Activated CD4-positive, alpha-beta T cell treated with anti-CD3 and anti-CD28 coated beads for 36 hours (primary cell): ENCODE data around the gene SLC39A11. TPM values are rescaled to one million over a fixed set of nuclear protein-coding genes. Genes with fewer than 3 reads are reported as not detected.

Experiments used
- ATAC-seq: fragments of 200-7000 bp; cut with Tn5 transposase; one replicate; pipeline ENCODE4 v1.10.0; 2021; ENCODE audit warnings: mild to moderate bottlenecking, moderate library complexity
- CTCF ChIA-PET: fragments of 350-600 bp; sonication (Branson Sonifier 250); formaldehyde crosslinking; loops from one replicate; lab custom pipeline; 2021; ENCODE audit warnings: antibody characterized with exemption; lab: Charles Lee
- POLR2A ChIA-PET: fragments of 350-600 bp; sonication (Branson Sonifier 250); formaldehyde crosslinking; loops from one replicate; lab custom pipeline; 2021; ENCODE audit warnings: antibody characterized with exemption, inconsistent platforms; lab: Charles Lee
- DNase-seq: peaks from one replicate; pipeline ENCODE4 v3.0.0-alpha.2; 2020
- H3K27ac Mint-ChIP-seq: one replicate; pipeline ENCODE4 v1.8.0; 2021; ENCODE audit warnings: mixed read lengths
- H3K27me3 Mint-ChIP-seq: one replicate; pipeline ENCODE4 v1.8.0; 2021; ENCODE audit warnings: mixed read lengths
- H3K36me3 Mint-ChIP-seq: one replicate; pipeline ENCODE4 v1.8.0; 2021; ENCODE audit warnings: low read depth, mixed read lengths
- H3K4me1 Mint-ChIP-seq: one replicate; pipeline ENCODE4 v1.8.0; 2021; ENCODE audit warnings: mixed read lengths
- H3K4me3 Mint-ChIP-seq: one replicate; pipeline ENCODE4 v1.8.0; 2021; ENCODE audit warnings: mild to moderate bottlenecking, moderate library complexity, mixed read lengths
- H3K9me3 Mint-ChIP-seq: one replicate; pipeline ENCODE4 v1.8.0; 2021; ENCODE audit warnings: low read depth, mixed read lengths
- intact Hi-C, 2 experiments: fragments of 100-400 bp; cut with DNase I in 1 of 2; cut with micrococcal nuclease in 1 of 2; formaldehyde crosslinking; loops; one replicate each; pipeline versions ENCODE4 v1.14.2 to v1.15.1; 2022 to 2024; cut with DNase I, micrococcal nuclease
- total RNA-seq, 2 experiments: library from RNA; stranded (reverse); gene quantifications; one replicate each; pipeline ENCODE4 v1.2.3, GENCODE V29; 2021

The SLC39A11 gene
- total RNA-seq, 2 experiments from 2014 or later = 12.5 to 17.2 TPM

DNA sequence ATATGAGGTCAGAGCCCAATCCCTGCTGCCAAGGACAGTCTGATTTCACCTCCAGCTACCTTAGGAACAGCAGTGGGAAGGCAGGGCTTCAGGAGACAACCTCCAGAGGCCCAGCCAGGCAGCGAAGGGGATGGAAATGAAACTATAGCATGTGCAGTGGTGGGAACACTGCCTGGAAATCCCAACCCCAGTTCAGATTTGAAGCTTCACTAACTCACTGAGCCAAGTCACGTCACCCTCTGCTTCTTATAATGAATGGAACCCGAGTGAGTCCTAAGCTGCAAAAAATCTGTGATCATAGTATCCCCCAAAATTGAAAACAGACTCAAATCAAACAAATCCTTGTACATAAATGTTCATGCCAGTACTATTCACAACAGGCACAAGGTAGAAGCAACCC lies 36.0 kb upstream of the SLC39A11 start:
- Mint-ChIP-seq H3K4me1 (no peaks in the 10 kb centered on the region), H3K9me3 (no peaks in the 10 kb centered on the region), H3K36me3 (no peaks in the 10 kb centered on the region), H3K27ac (no peak overlapping the region), H3K27me3 (no peaks in the 10 kb centered on the region), H3K4me3 (no peak overlapping the region)
- intact Hi-C loops = no loop called here
- CTCF ChIA-PET = interaction anchor here (0.6 kb wide), 1 partner anchor 242 kb away, joined by 3 read pairs; no protein-coding TSS in a partner anchor
- ATAC-seq (no peak), DNase-seq (no peak)
- POLR2A ChIA-PET = no interaction called here

DNA sequence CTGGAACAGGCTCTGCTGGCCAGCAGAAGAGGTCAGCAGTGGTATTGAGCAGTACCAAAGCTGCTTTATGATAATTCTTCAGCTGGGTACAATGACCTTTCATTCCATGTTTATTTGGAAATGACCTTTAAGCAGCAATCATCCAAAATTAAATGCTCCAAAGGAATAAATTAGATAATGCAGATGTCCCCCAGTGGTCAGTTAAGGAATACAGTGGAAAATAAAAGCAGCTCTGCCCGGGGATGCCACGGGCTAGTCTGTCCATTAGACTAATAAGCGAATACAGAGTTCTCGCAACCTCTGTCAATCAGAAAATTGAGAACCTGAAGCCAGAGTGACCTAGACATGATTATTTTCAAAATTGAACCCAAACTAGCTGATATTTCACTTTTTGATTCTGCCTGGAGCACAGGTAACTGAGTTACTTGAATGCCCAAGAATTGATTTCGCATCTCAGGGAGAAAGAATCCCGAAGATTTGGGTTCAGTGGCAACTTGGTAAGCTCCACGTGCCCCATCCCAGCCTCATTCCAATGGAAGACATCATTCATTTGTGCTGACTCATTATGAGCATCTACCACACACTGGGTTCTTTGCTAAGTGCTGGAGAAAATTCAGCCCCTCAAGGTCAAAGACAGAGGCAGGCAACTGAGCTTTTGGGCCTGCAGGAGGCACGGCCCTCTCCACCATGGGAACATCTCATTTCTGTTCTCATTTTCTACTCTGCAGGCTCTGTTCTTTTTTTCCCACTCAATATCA lies 34.4 kb upstream of the SLC39A11 start:
- ATAC-seq (no peak), DNase-seq (no peak)
- no peak overlapping the region for H3K4me3 Mint-ChIP-seq
- no peaks in the 10 kb centered on the region for H3K9me3 Mint-ChIP-seq
- ChIA-PET POLR2A (no interaction called here), CTCF (interaction anchor here (0.8 kb wide), 1 partner anchor 53 kb away, joined by 4 read pairs; no protein-coding TSS in a partner anchor)
- intact Hi-C loops = no loop called here
- no peak overlapping the region for H3K27ac Mint-ChIP-seq
- H3K4me1 Mint-ChIP-seq = no peaks in the 10 kb centered on the region
- no peaks in the 10 kb centered on the region for H3K36me3 Mint-ChIP-seq
- no peaks in the 10 kb centered on the region for H3K27me3 Mint-ChIP-seq

DNA sequence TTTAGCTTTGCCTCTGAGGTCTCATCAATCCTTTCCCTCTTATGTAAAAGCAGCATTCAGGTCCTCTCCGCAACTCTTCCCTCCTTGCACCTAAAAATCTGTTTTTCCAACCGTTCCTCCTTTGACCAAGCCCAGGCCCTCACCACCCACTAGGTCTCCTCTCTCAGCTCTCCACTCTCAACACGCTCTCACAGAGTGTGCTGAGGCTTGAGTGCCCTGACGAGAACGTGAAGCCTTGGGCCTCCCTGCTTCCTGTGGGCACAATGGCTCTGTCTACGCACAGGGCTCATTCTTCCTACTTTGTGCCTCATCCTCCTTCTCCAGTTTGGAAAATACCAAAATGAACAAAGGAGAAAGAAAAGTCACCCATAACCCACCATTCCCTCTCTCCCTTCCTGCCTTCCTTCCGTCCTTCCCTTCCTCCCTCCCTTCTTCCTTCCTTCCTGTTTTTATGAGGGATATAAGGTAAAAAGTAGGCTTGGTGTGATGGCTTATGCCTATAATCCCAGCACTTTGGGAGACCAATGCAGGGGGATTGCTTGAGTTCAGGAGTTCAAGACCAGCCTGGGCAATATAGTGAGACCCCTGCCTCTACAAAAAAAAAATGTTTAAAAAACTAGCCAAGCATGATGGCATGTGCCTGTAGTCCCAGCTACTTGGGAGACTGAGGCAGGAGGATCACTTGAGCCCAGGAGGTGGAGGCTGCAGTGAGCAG lies 31.3 kb upstream of the SLC39A11 start:
- Mint-ChIP-seq H3K36me3 (no peaks in the 10 kb centered on the region), H3K27ac (no peak overlapping the region), H3K4me1 (no peaks in the 10 kb centered on the region), H3K9me3 (no peaks in the 10 kb centered on the region), H3K27me3 (no peaks in the 10 kb centered on the region), H3K4me3 (no peak overlapping the region)
- intact Hi-C loops = no loop called here
- CTCF ChIA-PET = interaction anchor here (1.0 to 1.1 kb wide), 2 partner anchors 246 to 398 kb away, joined by 3 to 5 read pairs; no protein-coding TSS in a partner anchor
- POLR2A ChIA-PET = no interaction called here
- DNase-seq (no peak), ATAC-seq (no peak)

DNA sequence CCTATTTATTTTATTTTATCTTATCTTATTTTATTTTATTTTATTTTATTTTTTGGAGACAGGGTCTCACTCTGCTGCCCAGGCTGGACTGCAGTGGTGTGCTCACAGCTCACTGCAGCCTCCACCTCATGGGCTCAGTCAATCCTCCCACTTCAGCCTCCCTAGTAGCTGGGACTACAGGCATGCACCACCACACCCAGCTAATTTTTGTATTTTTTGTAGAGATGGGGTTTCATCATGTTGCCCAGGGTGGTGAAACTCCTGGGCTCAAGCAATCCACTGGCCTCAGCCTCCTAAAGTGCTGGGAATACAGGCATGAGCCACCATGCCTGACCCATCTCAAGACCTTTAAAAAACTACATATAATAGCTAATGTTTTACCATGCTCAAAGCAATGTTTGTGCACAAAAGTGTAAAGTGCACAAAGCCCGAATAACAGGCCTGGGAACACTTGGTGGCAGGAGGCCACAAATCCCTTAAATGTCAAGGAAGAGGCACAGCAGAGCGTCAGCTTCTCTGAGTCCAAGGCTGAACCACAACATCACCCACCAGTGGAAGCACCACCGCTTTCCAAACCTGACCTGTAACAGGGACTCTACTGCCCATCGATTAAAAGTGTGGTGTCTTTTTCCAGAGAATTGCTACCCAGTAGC lies 30.6 kb upstream of the SLC39A11 start:
- CTCF ChIA-PET = interaction anchor here (1.0 kb wide), 1 partner anchor 397 kb away, joined by 5 read pairs; no protein-coding TSS in a partner anchor
- Mint-ChIP-seq H3K36me3 (no peaks in the 10 kb centered on the region), H3K9me3 (no peaks in the 10 kb centered on the region), H3K4me3 (no peak overlapping the region), H3K27ac (no peak overlapping the region), H3K4me1 (no peaks in the 10 kb centered on the region), H3K27me3 (no peaks in the 10 kb centered on the region)
- DNase-seq = no peak
- POLR2A ChIA-PET = no interaction called here
- intact Hi-C loops = no loop called here
- no peak for ATAC-seq

DNA sequence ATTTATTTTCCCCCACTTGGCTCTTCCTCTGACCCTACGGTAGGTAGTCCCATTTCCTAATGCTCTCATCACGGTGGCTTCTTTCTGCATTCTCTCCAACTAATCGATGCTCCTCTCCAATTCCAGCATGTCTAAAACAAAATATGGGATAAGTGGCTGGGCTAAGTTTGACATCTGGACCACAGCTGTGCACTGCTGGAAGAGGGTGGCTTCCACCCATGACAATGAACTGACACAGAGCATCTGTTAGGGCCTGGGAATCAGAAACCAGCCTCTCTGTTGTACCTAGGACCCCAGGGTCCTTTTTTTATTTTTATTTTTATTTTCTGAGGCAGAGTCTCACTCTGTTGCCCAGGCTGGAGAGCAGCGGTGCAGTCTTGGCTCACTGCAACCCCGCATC lies 29.0 kb upstream of the SLC39A11 start:
- no peak for ATAC-seq
- Mint-ChIP-seq H3K27ac (no peak overlapping the region), H3K4me1 (no peaks in the 10 kb centered on the region), H3K9me3 (no peaks in the 10 kb centered on the region), H3K4me3 (no peak overlapping the region), H3K36me3 (no peaks in the 10 kb centered on the region), H3K27me3 (no peaks in the 10 kb centered on the region)
- intact Hi-C loops = no loop called here
- DNase-seq = no peak
- POLR2A ChIA-PET = no interaction called here
- CTCF ChIA-PET = interaction anchor here (0.5 to 0.7 kb wide), 2 partner anchors 9 to 46 kb away, joined by 3 read pairs; no protein-coding TSS in a partner anchor

DNA sequence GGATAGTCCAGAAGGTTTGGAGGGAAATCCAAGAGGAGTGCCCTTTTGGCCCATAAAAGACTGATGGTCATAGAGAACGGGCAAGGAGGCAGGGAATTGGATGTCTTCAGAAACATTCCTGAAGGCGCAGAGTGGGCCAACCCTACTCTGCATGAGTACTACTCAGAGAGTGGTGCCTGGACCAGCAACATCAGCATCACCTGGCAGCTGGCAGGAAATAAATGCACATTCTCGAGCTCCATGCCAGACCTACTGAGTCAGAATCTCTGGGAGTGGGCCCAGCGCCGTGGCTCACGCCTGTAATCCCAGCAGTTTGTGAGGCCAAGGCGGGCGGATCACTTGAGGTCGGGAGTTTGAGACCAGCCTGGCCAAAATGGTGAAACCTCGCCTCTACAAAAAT lies 27.1 kb upstream of the SLC39A11 start:
- CTCF ChIA-PET = no interaction called here
- no peaks in the 10 kb centered on the region for H3K36me3 Mint-ChIP-seq
- no peak overlapping the region for H3K27ac Mint-ChIP-seq
- peaks cover 4% of the 10 kb centered on the region for H3K27me3 Mint-ChIP-seq
- intact Hi-C loops = no loop called here
- peaks cover 5% of the 10 kb centered on the region for H3K9me3 Mint-ChIP-seq
- H3K4me1 Mint-ChIP-seq = no peaks in the 10 kb centered on the region
- POLR2A ChIA-PET = no interaction called here
- no peak overlapping the region for H3K4me3 Mint-ChIP-seq
- ATAC-seq (no peak), DNase-seq (no peak)

DNA sequence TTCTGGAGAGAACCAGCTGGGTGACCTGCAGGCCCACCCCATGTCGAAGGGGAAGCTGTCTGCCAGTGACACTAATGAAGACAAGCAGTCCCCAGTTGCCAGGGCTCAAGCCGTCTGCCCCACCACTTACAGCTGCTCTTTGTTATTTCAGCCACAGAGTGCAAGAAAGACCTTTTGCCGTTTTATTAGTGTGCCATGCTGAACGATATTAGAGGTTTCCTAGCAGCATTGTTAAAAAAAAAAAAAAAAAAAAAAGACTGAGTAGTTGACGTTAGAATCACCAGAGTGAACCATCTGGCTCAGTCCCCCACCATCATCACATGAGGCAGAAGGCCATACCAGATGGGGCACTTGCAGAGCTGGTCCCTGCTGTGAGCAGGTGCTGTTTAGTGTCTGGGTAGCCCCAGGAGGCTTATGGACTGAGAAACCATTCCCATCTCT lies 26.5 kb upstream of the SLC39A11 start:
- ChIA-PET CTCF (interaction anchor here (0.6 kb wide), 1 partner anchor 289 kb away, joined by 3 read pairs; no protein-coding TSS in a partner anchor), POLR2A (no interaction called here)
- Mint-ChIP-seq H3K27ac (no peak overlapping the region), H3K4me1 (no peaks in the 10 kb centered on the region), H3K4me3 (no peak overlapping the region), H3K9me3 (peaks cover 5% of the 10 kb centered on the region), H3K27me3 (peaks cover 4% of the 10 kb centered on the region), H3K36me3 (no peaks in the 10 kb centered on the region)
- intact Hi-C loops = no loop called here
- DNase-seq = no peak
- ATAC-seq = no peak

DNA sequence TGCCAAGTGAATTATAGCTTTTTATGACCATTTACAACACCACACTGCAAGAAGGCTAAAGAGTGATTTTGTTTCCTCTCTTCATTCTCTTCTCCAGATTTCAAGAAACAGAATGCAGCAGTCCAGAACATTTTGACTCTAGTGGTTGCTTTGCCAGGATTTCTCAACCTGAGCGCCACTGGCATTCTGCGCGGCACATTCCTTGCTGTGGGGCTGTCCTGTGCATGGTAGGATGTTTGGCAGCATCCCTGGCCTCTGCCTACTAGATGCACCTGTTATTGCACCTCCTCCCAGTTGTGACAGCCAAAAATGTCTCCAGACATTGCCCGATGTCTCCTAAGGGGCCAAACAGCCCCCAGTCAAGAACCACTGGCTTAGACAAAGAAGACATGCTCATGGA lies 25.7 kb upstream of the SLC39A11 start:
- intact Hi-C loops = no loop called here
- Mint-ChIP-seq H3K4me1 (no peaks in the 10 kb centered on the region), H3K27me3 (peaks cover 4% of the 10 kb centered on the region), H3K27ac (no peak overlapping the region), H3K4me3 (no peak overlapping the region), H3K9me3 (peaks cover 5% of the 10 kb centered on the region), H3K36me3 (no peaks in the 10 kb centered on the region)
- POLR2A ChIA-PET = no interaction called here
- DNase-seq = no peak
- no peak for ATAC-seq
- CTCF ChIA-PET = no interaction called here

DNA sequence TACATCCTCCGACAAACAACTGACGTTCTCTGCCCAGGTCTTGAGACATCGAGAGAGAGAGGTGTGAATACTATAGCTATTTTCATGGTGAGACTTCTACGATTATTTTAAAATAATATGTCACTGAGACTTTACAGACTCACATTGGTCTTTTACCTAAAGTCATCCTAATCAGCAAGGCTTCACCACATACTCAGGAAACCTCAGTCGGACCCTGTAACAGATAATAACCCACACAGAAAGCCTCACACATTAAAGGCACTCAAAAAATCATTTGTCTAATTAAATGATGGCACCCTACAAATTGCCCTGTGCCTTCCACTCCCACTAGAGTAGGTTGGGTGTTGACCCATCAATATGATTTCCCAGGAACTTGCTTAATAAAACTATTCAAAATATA lies 19.8 kb upstream of the SLC39A11 start:
- H3K36me3 Mint-ChIP-seq = no peaks in the 10 kb centered on the region
- intact Hi-C loops = no loop called here

DNA sequence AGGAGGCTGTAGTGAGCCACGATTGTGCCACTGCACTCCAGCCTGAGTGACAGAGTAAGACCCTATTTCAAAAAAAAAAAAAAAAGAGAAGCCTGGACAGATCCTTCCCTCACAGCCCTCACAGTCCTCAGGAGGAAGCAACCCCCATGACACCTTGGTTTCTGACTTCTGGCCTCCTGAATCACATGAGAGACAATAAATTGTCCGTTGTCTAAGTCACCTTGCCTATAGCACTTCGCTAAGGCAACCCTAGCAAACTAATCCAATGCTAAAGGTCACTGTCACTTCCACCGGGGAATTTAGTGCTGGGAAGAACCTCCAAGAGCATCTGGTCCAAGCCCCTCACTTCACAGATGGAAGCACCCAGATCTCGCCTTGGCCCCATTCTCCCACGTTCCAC lies 18.9 kb upstream of the SLC39A11 start:
- peaks cover 4% of the 10 kb centered on the region for H3K27me3 Mint-ChIP-seq
- ChIA-PET CTCF (interaction anchor here (1.6 kb wide), 1 partner anchor 384 kb away, joined by 5 read pairs; no protein-coding TSS in a partner anchor), POLR2A (no interaction called here)
- intact Hi-C loops = no loop called here
- no peak overlapping the region for H3K4me3 Mint-ChIP-seq
- no peak for DNase-seq
- H3K9me3 Mint-ChIP-seq = peaks cover 5% of the 10 kb centered on the region
- ATAC-seq = no peak
- no peaks in the 10 kb centered on the region for H3K36me3 Mint-ChIP-seq
- H3K27ac Mint-ChIP-seq = no peak overlapping the region
- H3K4me1 Mint-ChIP-seq = no peaks in the 10 kb centered on the region

More for the DNA sequence above, 19.8 kb upstream of the SLC39A11 start:
- no peak for ATAC-seq
- Mint-ChIP-seq H3K4me1 (no peaks in the 10 kb centered on the region), H3K9me3 (peaks cover 5% of the 10 kb centered on the region), H3K27ac (no peak overlapping the region), H3K27me3 (peaks cover 4% of the 10 kb centered on the region), H3K4me3 (no peak overlapping the region)
- ChIA-PET CTCF (interaction anchor here (0.7 to 1.2 kb wide), 3 partner anchors 9 to 258 kb away, joined by 3 read pairs; no protein-coding TSS in a partner anchor), POLR2A (no interaction called here)
- no peak for DNase-seq

DNA sequence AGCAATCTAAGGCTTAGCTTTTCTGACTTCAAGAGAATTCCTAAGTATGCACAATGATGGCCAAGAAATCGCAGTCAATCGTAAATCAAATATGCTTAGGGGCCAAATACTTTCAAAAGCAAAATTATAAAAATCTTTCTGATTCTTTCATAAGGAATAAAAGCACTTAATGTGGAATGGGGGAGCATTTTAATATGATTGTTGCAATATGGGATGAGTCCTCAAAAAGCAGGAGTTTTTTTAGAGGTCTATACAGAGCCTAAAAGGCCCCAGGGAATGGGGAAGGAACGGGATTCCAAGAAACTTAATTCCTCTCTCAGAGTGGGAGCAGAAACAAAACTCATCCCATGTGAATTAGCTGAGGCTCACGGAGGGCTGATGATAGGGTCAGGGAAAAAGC lies 14.7 kb upstream of the SLC39A11 start:
- no peak overlapping the region for H3K4me3 Mint-ChIP-seq
- CTCF ChIA-PET = no interaction called here
- no peak overlapping the region for H3K27ac Mint-ChIP-seq
- H3K4me1 Mint-ChIP-seq = no peaks in the 10 kb centered on the region
- ATAC-seq = no peak
- H3K36me3 Mint-ChIP-seq = no peaks in the 10 kb centered on the region
- DNase-seq = no peak
- no peaks in the 10 kb centered on the region for H3K27me3 Mint-ChIP-seq
- intact Hi-C loops = no loop called here
- POLR2A ChIA-PET = no interaction called here
- H3K9me3 Mint-ChIP-seq = no peaks in the 10 kb centered on the region
